NT2/D1 (cell line): ENCODE results near the gene ENO2.

ENCODE experiments used
- SUZ12 ChIP-seq: IDR thresholded peaks from 2 replicates; pipeline ENCODE4 v1.6.1; 2011; ENCODE audit not compliant: insufficient read length, insufficient read depth; ENCODE audit errors: extremely low read depth
- YY1 ChIP-seq: IDR thresholded peaks from 2 replicates; pipeline ENCODE4 v1.6.1; 2011; ENCODE audit not compliant: insufficient read length, insufficient read depth

- TF ChIP-seq SUZ12 (no peak), YY1 (no peak)
Observed at GRCh38 chr12:6965714-6966113, 51.3 kb downstream of the ENO2 start.
